Posterior cingulate gyrus (tissue), 11 donors: ENCODE results near the gene SPATS2L.

Experiments
- DNase-seq, 10 donors: peaks; one replicate each; pipeline versions ENCODE4 v3.0.0 to v3.0.0-alpha.2; 2020 to 2021; ENCODE audit warnings: mixed read lengths in 3 of 10
- intact Hi-C: fragments of 100-400 bp; cut with DNase I; formaldehyde crosslinking; loops from one replicate; pipeline ENCODE4 v1.15.1; 2023

The SPATS2L gene

GRCh38 chr2:200306196-200306930, at the start of gene SPATS2L:
SPATS2L (plus strand) TSS chr2:200306693; CDS start chr2:200389245, 82,552 bp downstream.
- peak; percentile 61 to 95 (median 74) for DNase-seq
- intact Hi-C loops: loop anchor here (2.0 to 10.0 kb wide), 4 partner anchors 71 to 398 kb away; no protein-coding TSS in a partner anchor

- no peak for DNase-seq
- intact Hi-C loops: no loop called here
These were observed 48.9 kb upstream of the SPATS2L start for GRCh38 chr2:200257570-200257969.

- no peak for DNase-seq
- intact Hi-C loops: no loop called here
These were observed 48.4 kb upstream of the SPATS2L start for GRCh38 chr2:200258081-200258480.

- no peak for DNase-seq
- intact Hi-C loops: no loop called here
These were observed 47.5 kb upstream of the SPATS2L start for GRCh38 chr2:200258881-200259576.

- intact Hi-C loops: no loop called here
- no peak for DNase-seq
These were observed 46.9 kb upstream of the SPATS2L start for GRCh38 chr2:200259577-200259957.

- intact Hi-C loops: no loop called here
- DNase-seq: no peak
These were observed 44.4 kb upstream of the SPATS2L start for GRCh38 chr2:200262047-200262446.

- no peak for DNase-seq
- intact Hi-C loops: no loop called here
These were observed 43.2 kb upstream of the SPATS2L start for GRCh38 chr2:200263279-200263678.

- intact Hi-C loops: no loop called here
- no peak for DNase-seq
These were observed 41.9 kb upstream of the SPATS2L start for GRCh38 chr2:200264631-200265030.

- no peak for DNase-seq
- intact Hi-C loops: no loop called here
These were observed 40.1 kb upstream of the SPATS2L start for GRCh38 chr2:200266406-200266805.

- DNase-seq: no peak
- intact Hi-C loops: no loop called here
These were observed 39.1 kb upstream of the SPATS2L start for GRCh38 chr2:200267350-200267749.

- no peak for DNase-seq
These were observed 35.8 kb upstream of the SPATS2L start for GRCh38 chr2:200270732-200271131.

GRCh38 chr2:200272320-200272719, 34.2 kb upstream of the SPATS2L start:
- DNase-seq: no peak
- intact Hi-C loops: no loop called here

More at GRCh38 chr2:200270732-200271131, 35.8 kb upstream of the SPATS2L start:
- intact Hi-C loops: no loop called here

- peak in 3 of 10 donors; percentile 20 to 78 (median 24) for DNase-seq
These were observed 32.1 kb upstream of the SPATS2L start for GRCh38 chr2:200274116-200275075.

GRCh38 chr2:200275295-200276013, 31.0 kb upstream of the SPATS2L start:
- intact Hi-C loops: no loop called here

More at GRCh38 chr2:200274116-200275075, 32.1 kb upstream of the SPATS2L start:
- intact Hi-C loops: no loop called here

GRCh38 chr2:200276472-200276871, 30.0 kb upstream of the SPATS2L start:
- no peak for DNase-seq

More at GRCh38 chr2:200275295-200276013, 31.0 kb upstream of the SPATS2L start:
- DNase-seq: no peak

GRCh38 chr2:200278694-200279316, 27.7 kb upstream of the SPATS2L start:
- DNase-seq: no peak
- intact Hi-C loops: no loop called here

More at GRCh38 chr2:200276472-200276871, 30.0 kb upstream of the SPATS2L start:
- intact Hi-C loops: no loop called here

GRCh38 chr2:200279857-200280256, 26.6 kb upstream of the SPATS2L start:
- intact Hi-C loops: no loop called here
- DNase-seq: no peak

- intact Hi-C loops: no loop called here
- DNase-seq: no peak
These were observed 19.9 kb upstream of the SPATS2L start for GRCh38 chr2:200286578-200286977.

- intact Hi-C loops: no loop called here
- no peak for DNase-seq
These were observed 17.6 kb upstream of the SPATS2L start for GRCh38 chr2:200288670-200289429.
